Measurements from ENCODE around the gene SCAI.
"Not testable (repeated sequence)": the region's sequence is repeated elsewhere in the genome, so short reads cannot be mapped to it uniquely, and the experiment has no call there.

DNA sequence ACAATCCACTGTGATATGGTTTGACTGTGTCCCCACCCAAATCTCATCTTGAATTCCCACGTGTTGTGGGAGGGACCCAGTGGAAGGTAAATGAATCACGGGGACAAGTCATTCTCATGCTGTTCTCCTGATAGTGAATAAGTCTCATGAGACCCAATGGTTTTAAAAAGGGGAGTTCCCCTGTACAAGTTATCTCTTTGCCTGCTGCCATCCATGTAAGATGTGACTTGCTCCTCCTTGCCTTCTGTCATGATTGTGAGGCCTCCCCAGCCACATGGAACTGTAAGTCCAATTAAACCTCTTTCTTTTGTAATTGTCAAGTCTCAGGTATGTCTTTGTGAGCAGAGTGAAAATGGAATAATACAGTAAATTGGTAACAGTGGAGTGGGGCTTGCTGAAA lies 62.5 kb downstream of the SCAI start:
- not testable (repeated sequence) for TF ChIP-seq POLR2A (IDR thresholded peaks at IDR 0.05)
- TF ChIP-seq, protein P1, sequence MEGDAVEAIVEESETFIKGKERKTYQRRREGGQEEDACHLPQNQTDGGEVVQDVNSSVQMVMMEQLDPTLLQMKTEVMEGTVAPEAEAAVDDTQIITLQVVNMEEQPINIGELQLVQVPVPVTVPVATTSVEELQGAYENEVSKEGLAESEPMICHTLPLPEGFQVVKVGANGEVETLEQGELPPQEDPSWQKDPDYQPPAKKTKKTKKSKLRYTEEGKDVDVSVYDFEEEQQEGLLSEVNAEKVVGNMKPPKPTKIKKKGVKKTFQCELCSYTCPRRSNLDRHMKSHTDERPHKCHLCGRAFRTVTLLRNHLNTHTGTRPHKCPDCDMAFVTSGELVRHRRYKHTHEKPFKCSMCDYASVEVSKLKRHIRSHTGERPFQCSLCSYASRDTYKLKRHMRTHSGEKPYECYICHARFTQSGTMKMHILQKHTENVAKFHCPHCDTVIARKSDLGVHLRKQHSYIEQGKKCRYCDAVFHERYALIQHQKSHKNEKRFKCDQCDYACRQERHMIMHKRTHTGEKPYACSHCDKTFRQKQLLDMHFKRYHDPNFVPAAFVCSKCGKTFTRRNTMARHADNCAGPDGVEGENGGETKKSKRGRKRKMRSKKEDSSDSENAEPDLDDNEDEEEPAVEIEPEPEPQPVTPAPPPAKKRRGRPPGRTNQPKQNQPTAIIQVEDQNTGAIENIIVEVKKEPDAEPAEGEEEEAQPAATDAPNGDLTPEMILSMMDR (IDR thresholded peaks at IDR 0.05), result not testable (repeated sequence)
